PC-9 (cell line): Measurements from ENCODE around the gene INPP4A.

Source experiments
- CTCF ChIP-seq: fragments of 200-600 bp; sonication (generic); conservative IDR thresholded peaks from 2 replicates; pipeline ENCODE4 v1.6.1; 2017; ENCODE audit warnings: mixed run types, antibody characterized with exemption, mild to moderate bottlenecking, moderate library complexity
- EZH2 ChIP-seq: fragments of 200-600 bp; sonication (generic); IDR thresholded peaks from 2 replicates; pipeline ENCODE4 v1.8.0; 2017; ENCODE audit warnings: antibody characterized with exemption, low read depth

GRCh38 chr2:98555696-98556095 is 111.0 kb downstream of the INPP4A start:
- TF ChIP-seq CTCF: no peak
- no peak for TF ChIP-seq EZH2
